Stimulated activated CD4-positive, alpha-beta T cell treated with anti-CD3 and anti-CD28 coated beads, Interleukin-15, amount 100 ng/mL, for 1 hour (primary cell): ENCODE measurements around the gene CCDC28A.

Experiments
- DNase-seq, 2 donors: peaks; one replicate each; pipeline ENCODE4 v3.0.0-alpha.2; 2020; ENCODE audit warnings: low read depth in 1 of 2, low spot score in 1 of 2

Gene CCDC28A

DNA sequence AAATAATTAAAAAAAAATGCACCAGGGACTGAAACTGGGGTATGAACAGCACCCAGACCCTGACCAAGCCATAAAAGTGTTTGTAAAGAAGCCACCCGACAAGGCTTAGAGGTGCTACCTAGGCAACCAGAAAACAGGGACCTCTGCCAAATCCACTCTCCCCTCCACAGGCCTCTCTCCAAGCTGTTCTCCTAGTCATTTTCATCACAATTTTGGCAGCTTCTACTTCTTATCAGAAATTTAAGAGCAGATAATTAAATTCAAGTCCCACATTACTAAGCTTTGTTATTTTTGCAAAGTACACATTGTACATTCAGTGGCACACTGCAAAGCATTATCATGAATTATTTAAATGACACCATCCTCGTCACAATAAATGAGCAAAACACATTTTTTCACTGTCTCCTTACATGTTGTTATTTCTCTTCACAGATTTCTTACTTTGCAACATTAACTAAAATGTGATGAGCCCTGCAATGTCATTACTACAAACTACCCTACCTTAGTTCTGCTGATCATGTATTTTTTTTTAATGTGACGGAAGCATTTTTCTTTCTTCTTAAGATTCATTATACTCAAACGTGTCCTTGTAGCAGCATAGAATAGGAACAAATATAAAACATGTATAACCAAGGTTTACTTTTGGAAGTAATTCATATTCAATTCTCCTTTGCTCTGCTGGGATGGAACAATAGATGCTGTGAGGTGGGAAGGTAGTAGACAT lies 60.4 kb downstream of the CCDC28A start:
- DNase-seq = no peak

DNA sequence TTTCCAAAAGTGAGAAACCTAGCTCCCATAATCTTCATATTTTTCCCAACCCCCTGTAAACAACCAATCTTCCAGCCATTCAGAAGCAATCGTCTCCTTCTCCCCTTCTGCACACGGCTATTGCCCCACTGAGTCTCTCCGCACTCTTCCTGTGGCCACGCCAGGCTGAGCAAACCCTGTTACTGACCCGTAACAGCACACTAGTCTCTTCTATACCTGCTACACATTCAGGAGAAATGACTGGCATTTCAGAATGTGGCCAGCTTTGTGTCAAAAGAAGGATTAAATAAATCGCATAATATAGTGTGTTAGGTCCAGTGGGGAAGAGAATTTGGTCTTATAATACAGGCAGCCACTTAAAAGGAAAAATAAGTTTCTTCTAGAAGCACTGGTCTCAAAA lies 63.7 kb downstream of the CCDC28A start:
- DNase-seq = no peak
